ENCODE measurements around the gene SPAG6.

DNA sequence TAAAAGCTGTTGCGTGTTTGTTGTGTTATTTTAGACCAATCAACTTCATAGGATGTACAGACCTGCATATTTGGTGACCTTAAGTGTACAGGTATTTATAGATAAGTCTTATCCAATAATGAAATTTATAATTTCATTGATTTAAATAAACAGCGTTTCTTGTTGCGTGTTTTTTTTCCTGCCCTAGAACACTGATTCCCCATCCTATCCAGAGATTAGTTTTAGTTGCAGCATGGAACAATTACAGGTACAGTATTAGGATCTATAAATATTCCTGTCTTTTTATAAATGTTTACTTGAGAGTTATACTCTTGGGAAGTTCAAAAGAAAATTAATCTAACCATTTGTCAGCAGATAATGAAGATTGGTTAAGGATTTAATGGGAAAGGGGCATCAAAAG lies 26.5 kb upstream of the SPAG6 start:
- TF ChIP-seq YY1 (IDR thresholded peaks at IDR 0.05; ENCODE audit: insufficient read depth, insufficient read length) (no peak), ZNF274 (IDR thresholded peaks at IDR 0.05; ENCODE audit: low read depth, low read length) (no peak), SUZ12 (IDR thresholded peaks at IDR 0.05; ENCODE audit: extremely low read depth, insufficient read depth, insufficient read length) (no peak)
